HG03175 (cell line): ENCODE data around the gene APLP2.
A peak's percentile ranks its signal among the peaks of the same experiment; 100 is the strongest.

Experiments
- ATAC-seq: cut with Tn5 transposase; IDR thresholded peaks from one replicate; pipeline ENCODE4 v1.9.1; 2021; ENCODE audit warnings: mild to moderate bottlenecking, moderate library complexity; ENCODE audit not compliant: unreplicated experiment

The APLP2 gene

GRCh38 chr11:130144141-130144540 is 74.4 kb downstream of the APLP2 start:
- ATAC-seq, result no peak

- ATAC-seq, result no peak
Observed at GRCh38 chr11:130144861-130145281, 75.2 kb downstream of the APLP2 start.

- ATAC-seq, result no peak
Observed at GRCh38 chr11:130145311-130145812, 75.7 kb downstream of the APLP2 start.

- ATAC-seq, result peak; percentile 27
Observed at GRCh38 chr11:130145975-130146776, 76.5 kb downstream of the APLP2 start.

- ATAC-seq, result peak; percentile 50
Observed at GRCh38 chr11:130146796-130147195, 77.1 kb downstream of the APLP2 start.

- ATAC-seq, result no peak
Observed at GRCh38 chr11:130148796-130149326, 79.2 kb downstream of the APLP2 start.

GRCh38 chr11:130150790-130151189 is 81.1 kb downstream of the APLP2 start:
- ATAC-seq, result no peak

GRCh38 chr11:130151196-130151595 is 81.5 kb downstream of the APLP2 start:
- ATAC-seq, result no peak

GRCh38 chr11:130156108-130157022 is 86.7 kb downstream of the APLP2 start:
- ATAC-seq, result no peak

- no peak for ATAC-seq
Observed at GRCh38 chr11:130157101-130157500, 87.4 kb downstream of the APLP2 start.

- ATAC-seq, result no peak
Observed at GRCh38 chr11:130157840-130158239, 88.1 kb downstream of the APLP2 start.

GRCh38 chr11:130159139-130159538 is 89.4 kb downstream of the APLP2 start:
- no peak for ATAC-seq

GRCh38 chr11:130159657-130160497 is 90.2 kb downstream of the APLP2 start, which contains the start of gene ST14:
Gene ST14 (plus strand): TSS chr11:130159782. CDS start chr11:130159980, 198 bp downstream.
- no peak for ATAC-seq

GRCh38 chr11:130160498-130161155 is 90.9 kb downstream of the APLP2 start:
- no peak for ATAC-seq

GRCh38 chr11:130161441-130162145 is 91.9 kb downstream of the APLP2 start:
- no peak for ATAC-seq

GRCh38 chr11:130162733-130163132 is 93.0 kb downstream of the APLP2 start:
- ATAC-seq, result no peak

- ATAC-seq, result no peak
Observed at GRCh38 chr11:130163346-130164220, 93.9 kb downstream of the APLP2 start.

- no peak for ATAC-seq
Observed at GRCh38 chr11:130164221-130164570, 94.5 kb downstream of the APLP2 start.
